Calu3 (cell line): Measurements from ENCODE around the gene CD8A. TPM values are rescaled to one million over a fixed set of nuclear protein-coding genes. Genes with fewer than 3 reads are reported as not detected.

Source experiments
- BruUV-seq: library from RNA; stranded (reverse); fragments of 400-500 nt; replicated peaks from 2 replicates; lab custom pipeline; 2021; lab: Mats Ljungman, UMichigan
- CTCF ChIA-PET: fragments of 300-600 bp; sonication (Branson Sonifier 250); formaldehyde crosslinking; loops from one replicate; lab custom pipeline; 2022; ENCODE audit warnings: antibody characterized with exemption; lab: Charles Lee
- DNase-seq: peaks from one replicate; pipeline ENCODE4 v3.0.0; 2022
- H3K27ac Mint-ChIP-seq: one replicate; pipeline ENCODE4 v1.8.0; 2022; ENCODE audit warnings: mixed read lengths; ENCODE audit not compliant: unreplicated experiment
- H3K27me3 Mint-ChIP-seq: one replicate; pipeline ENCODE4 v1.8.0; 2022; ENCODE audit warnings: mixed read lengths; ENCODE audit not compliant: unreplicated experiment
- H3K36me3 Mint-ChIP-seq: one replicate; pipeline ENCODE4 v1.8.0; 2022; ENCODE audit warnings: mild to moderate bottlenecking, moderate library complexity, mixed read lengths; ENCODE audit not compliant: insufficient read depth, unreplicated experiment
- H3K4me1 Mint-ChIP-seq: one replicate; pipeline ENCODE4 v1.8.0; 2022; ENCODE audit warnings: mild to moderate bottlenecking, low read depth, mixed read lengths; ENCODE audit not compliant: unreplicated experiment
- H3K4me3 Mint-ChIP-seq: one replicate; pipeline ENCODE4 v1.8.0; 2022; ENCODE audit warnings: mild to moderate bottlenecking, low read depth, moderate library complexity, mixed read lengths; ENCODE audit not compliant: unreplicated experiment
- H3K9me3 Mint-ChIP-seq: one replicate; pipeline ENCODE4 v1.8.0; 2022; ENCODE audit warnings: low read depth, mixed read lengths; ENCODE audit not compliant: unreplicated experiment
- intact Hi-C: fragments of 100-400 bp; cut with micrococcal nuclease; formaldehyde crosslinking; loops from one replicate; pipeline ENCODE4 v1.10.0; 2022; ENCODE audit not compliant: unreplicated experiment
- total RNA-seq: library from RNA; stranded (reverse); gene quantifications from 2 replicates; pipeline ENCODE4 v1.2.3, GENCODE V29; 2022
- TF ChIP-seq, protein P1 (sequence below): fragments of 200-600 bp; IDR thresholded peaks from one replicate; pipeline ENCODE4 v1.8.0; 2022; ENCODE audit warnings: antibody characterized with exemption; ENCODE audit not compliant: unreplicated experiment

The CD8A gene
- total RNA-seq, 1 experiment from 2014 or later, result 0.31 TPM

DNA sequence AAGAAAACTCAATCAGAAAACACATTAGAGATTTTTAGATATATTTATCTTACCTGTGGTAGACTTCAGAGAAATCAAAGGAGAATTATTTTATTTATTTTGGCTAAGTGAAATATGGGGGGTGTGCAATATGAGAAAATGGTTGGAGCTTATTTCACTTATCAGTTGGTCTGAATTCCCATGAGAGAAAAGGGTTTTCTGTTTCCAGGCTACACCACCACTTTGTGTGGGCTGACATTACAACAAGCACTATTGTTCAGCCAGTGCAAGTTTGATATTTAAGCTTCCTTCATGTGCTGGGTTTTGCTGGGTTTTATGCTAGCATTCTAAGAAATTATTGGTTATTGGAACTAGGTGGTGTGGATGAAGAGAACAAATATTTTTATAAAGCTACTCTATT lies 37.1 kb downstream of the CD8A start:
- H3K27me3 Mint-ChIP-seq, result no peaks in the 10 kb centered on the region
- BruUV-seq, result no TSS peak
- no peaks in the 10 kb centered on the region for H3K4me1 Mint-ChIP-seq
- H3K27ac Mint-ChIP-seq, result no peak overlapping the region
- CTCF ChIA-PET, result no interaction called here
- intact Hi-C loops, result no loop called here
- DNase-seq, result no peak
- H3K9me3 Mint-ChIP-seq, result peaks cover 6% of the 10 kb centered on the region
- H3K4me3 Mint-ChIP-seq, result no peak overlapping the region
- H3K36me3 Mint-ChIP-seq, result peaks cover 43% of the 10 kb centered on the region
- TF ChIP-seq, protein P1, sequence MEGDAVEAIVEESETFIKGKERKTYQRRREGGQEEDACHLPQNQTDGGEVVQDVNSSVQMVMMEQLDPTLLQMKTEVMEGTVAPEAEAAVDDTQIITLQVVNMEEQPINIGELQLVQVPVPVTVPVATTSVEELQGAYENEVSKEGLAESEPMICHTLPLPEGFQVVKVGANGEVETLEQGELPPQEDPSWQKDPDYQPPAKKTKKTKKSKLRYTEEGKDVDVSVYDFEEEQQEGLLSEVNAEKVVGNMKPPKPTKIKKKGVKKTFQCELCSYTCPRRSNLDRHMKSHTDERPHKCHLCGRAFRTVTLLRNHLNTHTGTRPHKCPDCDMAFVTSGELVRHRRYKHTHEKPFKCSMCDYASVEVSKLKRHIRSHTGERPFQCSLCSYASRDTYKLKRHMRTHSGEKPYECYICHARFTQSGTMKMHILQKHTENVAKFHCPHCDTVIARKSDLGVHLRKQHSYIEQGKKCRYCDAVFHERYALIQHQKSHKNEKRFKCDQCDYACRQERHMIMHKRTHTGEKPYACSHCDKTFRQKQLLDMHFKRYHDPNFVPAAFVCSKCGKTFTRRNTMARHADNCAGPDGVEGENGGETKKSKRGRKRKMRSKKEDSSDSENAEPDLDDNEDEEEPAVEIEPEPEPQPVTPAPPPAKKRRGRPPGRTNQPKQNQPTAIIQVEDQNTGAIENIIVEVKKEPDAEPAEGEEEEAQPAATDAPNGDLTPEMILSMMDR, result no peak

DNA sequence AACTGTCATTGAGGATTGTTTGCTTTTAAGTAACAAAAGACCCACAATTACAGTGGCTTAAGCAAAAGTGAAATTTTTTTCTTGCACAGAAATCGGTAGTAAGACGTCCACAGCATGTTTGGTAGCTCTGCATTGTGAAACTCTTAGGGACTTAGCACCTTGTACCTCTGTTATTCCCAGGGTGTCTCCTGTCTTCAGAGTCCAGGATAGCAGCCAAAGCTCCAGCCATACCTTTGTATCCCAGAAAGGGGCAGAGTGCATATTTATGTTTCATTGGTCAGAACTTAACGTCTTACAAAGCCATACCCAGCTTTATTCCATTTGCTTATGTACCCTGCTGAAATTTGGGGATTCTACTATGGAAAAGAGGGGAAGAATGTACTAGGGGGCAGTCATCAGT lies 37.8 kb downstream of the CD8A start:
- intact Hi-C loops, result no loop called here
- H3K9me3 Mint-ChIP-seq, result peaks cover 6% of the 10 kb centered on the region
- peaks cover 45% of the 10 kb centered on the region for H3K36me3 Mint-ChIP-seq
- H3K27me3 Mint-ChIP-seq, result no peaks in the 10 kb centered on the region
- CTCF ChIA-PET, result no interaction called here
- no TSS peak for BruUV-seq
- no peak overlapping the region for H3K27ac Mint-ChIP-seq
- H3K4me3 Mint-ChIP-seq, result no peak overlapping the region
- TF ChIP-seq, protein P1, result no peak
- DNase-seq, result no peak
- peaks cover 1% of the 10 kb centered on the region for H3K4me1 Mint-ChIP-seq

DNA sequence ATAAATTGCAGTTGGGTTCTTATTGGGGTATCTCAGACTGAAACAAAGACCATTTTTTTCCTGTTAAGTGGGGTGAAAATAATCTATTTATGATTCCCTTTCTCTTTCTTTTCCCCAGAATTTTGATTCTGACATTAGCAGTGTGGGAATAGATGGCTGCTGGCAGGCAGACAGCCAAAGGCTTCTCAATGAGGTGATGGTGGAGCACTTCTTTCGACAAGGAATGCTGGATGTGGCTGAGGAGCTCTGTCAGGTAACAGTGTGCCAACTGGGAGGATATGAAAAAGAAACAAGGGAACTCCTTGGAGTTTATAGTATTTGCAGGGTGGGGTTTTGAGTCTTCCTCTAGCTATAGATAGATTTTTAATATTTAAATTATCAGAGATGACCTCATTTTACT lies 38.9 kb downstream of the CD8A start:
- no peak for DNase-seq

GRCh38 chr2:86750240-86750839 lies 40.4 kb downstream of the CD8A start:
- H3K4me1 Mint-ChIP-seq, result peaks cover 27% of the 10 kb centered on the region
- DNase-seq, result no peak
- H3K36me3 Mint-ChIP-seq, result peaks cover 47% of the 10 kb centered on the region
- CTCF ChIA-PET, result no interaction called here
- H3K27ac Mint-ChIP-seq, result no peak overlapping the region
- H3K27me3 Mint-ChIP-seq, result no peaks in the 10 kb centered on the region
- intact Hi-C loops, result no loop called here
- peaks cover 6% of the 10 kb centered on the region for H3K9me3 Mint-ChIP-seq
- TF ChIP-seq, protein P1, result no peak
- no TSS peak for BruUV-seq
- H3K4me3 Mint-ChIP-seq, result no peak overlapping the region

More for the DNA sequence above, 38.9 kb downstream of the CD8A start:
- TF ChIP-seq, protein P1, result no peak
- no TSS peak for BruUV-seq
- Mint-ChIP-seq H3K4me3 (no peak overlapping the region), H3K4me1 (peaks cover 13% of the 10 kb centered on the region), H3K9me3 (peaks cover 6% of the 10 kb centered on the region), H3K36me3 (peaks cover 49% of the 10 kb centered on the region), H3K27me3 (no peaks in the 10 kb centered on the region), H3K27ac (no peak overlapping the region)
- CTCF ChIA-PET, result no interaction called here
- intact Hi-C loops, result no loop called here
